Stomach (tissue), 9 donors: ENCODE data around the gene SMARCC1. TPM values are rescaled to one million over a fixed set of nuclear protein-coding genes. Genes with fewer than 3 reads are reported as not detected.

Source experiments
- DNase-seq, 2 donors: peaks; one replicate each; pipeline versions ENCODE4 v3.0.0 to v3.0.0-alpha.2; 2013 to 2019
- H3K27ac ChIP-seq, 5 donors: fragments of 200-600 bp in 4 of 5; sonication (generic) in 4 of 5; one replicate each; pipeline ENCODE4 v1.5.1; 2013 to 2019; ENCODE audit warnings: mild to moderate bottlenecking in 1 of 5, moderate library complexity in 1 of 5
- H3K27me3 ChIP-seq, 3 donors: fragments of 200-600 bp; sonication (generic); one replicate each; pipeline ENCODE4 v1.5.1; 2017 to 2019; ENCODE audit warnings: mixed run types in 1 of 3
- H3K36me3 ChIP-seq, 4 donors: fragments of 200-600 bp; sonication (generic); 1 replicate in 3 of 4; 2 replicates in 1 of 4; pipeline ENCODE4 v1.5.1; 2016 to 2019
- H3K4me1 ChIP-seq, 4 donors: fragments of 200-600 bp; sonication (generic); one replicate each; pipeline ENCODE4 v1.5.1; 2016 to 2019
- H3K4me3 ChIP-seq, 4 donors: fragments of 200-600 bp; sonication (generic) in 3 of 4; one replicate each; pipeline ENCODE4 v1.5.1; 2016 to 2019; ENCODE audit warnings: mild to moderate bottlenecking in 1 of 4
- H3K9me3 ChIP-seq, 4 donors: fragments of 200-600 bp; sonication (generic); one replicate each; pipeline ENCODE4 v1.5.1; 2016 to 2019
- EP300 ChIP-seq: sonication (generic); formaldehyde crosslinking; IDR thresholded peaks from one replicate; pipeline ENCODE4 v1.6.1; 2017; ENCODE audit warnings: antibody characterized with exemption
- POLR2A ChIP-seq, 4 donors: fragments of 450-650 bp; IDR thresholded peaks; one replicate each; pipeline ENCODE4 v1.6.1; 2016; ENCODE audit warnings: antibody characterized with exemption in 4 of 4, control low read depth in 2 of 4, mild to moderate bottlenecking in 1 of 4, moderate library complexity in 1 of 4
- POLR2AphosphoS5 ChIP-seq, 3 donors: sonication (generic); formaldehyde crosslinking; IDR thresholded peaks; one replicate each; pipeline ENCODE4 v1.6.1; 2016; ENCODE audit warnings: antibody characterized with exemption in 3 of 3
- WGBS, 5 donors: extraction: QIAGEN DNeasy Blood & Tissue Kit in 3 of 5; methylation state at CpG; one replicate each; pipeline versions ENCODE4 v1.1.5 to v1.1.7; 2013 to 2018; 5-methylcytosine and 5-hydroxymethylcytosine counted together
- intact Hi-C: fragments of 100-400 bp; cut with DNase I; formaldehyde crosslinking; loops from one replicate; pipeline ENCODE4 v1.15.1; 2023; ENCODE audit warnings: low total_unique reads
- polyA plus RNA-seq, 3 donors: library from polyadenylated mRNA; stranded (reverse); fragments of 200-250 nt; gene quantifications; one replicate each; pipeline ENCODE4 v1.2.3, GENCODE V29; 2013
- total RNA-seq, 5 donors: library from RNA; depleted of rRNA; stranded (reverse); fragments of >200 nt; gene quantifications; one replicate each; pipeline versions ENCODE4 v1.1.0 to v1.2.3, GENCODE V29; 2014 to 2016
- TF ChIP-seq, protein P1 (sequence below), 7 experiments: fragments of 450-650 bp in 4 of 7; fragments of 200-600 bp in 3 of 7; sonication (generic) in 3 of 7; IDR thresholded peaks; one replicate each; pipeline ENCODE4 v1.5.1; 2016 to 2019; ENCODE audit warnings: antibody characterized with exemption in 7 of 7, control low read depth in 2 of 7, mild to moderate bottlenecking in 1 of 7
- donor health status: healthy with polysubstance abuse.
- donor health status: Bipolar disorder and iron deficiency.
- donor health status: healthy.

SMARCC1 gene
- total and polyA plus RNA-seq, 8 donors: 8.6 to 64.3 (median 27.3) TPM

DNA sequence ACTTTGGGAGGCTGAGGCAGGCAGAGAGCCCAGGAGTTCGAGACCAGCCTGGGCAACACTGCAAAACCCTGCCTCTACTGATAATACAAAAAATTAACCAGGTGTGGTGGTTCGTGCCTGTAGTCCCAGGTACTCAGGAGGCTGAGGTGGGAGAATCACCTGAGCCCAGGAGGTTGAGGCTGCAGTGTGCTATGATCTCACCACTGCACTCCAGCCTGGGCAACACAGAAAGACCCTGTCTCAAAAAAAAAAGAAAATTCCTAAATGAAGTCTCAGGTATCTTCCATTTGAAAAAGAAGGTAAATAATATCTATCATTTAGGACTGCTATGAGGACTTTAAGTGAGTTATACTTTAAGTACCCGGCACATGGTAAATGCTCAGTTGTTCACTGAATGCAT, 2.9 kb downstream of the SMARCC1 start:
- TF ChIP-seq EP300 (no peak), POLR2A (IDR thresholded peaks at IDR 0.05) (no peak), POLR2AphosphoS5 (IDR thresholded peaks at IDR 0.05) (no peak)
- TF ChIP-seq, protein P1, sequence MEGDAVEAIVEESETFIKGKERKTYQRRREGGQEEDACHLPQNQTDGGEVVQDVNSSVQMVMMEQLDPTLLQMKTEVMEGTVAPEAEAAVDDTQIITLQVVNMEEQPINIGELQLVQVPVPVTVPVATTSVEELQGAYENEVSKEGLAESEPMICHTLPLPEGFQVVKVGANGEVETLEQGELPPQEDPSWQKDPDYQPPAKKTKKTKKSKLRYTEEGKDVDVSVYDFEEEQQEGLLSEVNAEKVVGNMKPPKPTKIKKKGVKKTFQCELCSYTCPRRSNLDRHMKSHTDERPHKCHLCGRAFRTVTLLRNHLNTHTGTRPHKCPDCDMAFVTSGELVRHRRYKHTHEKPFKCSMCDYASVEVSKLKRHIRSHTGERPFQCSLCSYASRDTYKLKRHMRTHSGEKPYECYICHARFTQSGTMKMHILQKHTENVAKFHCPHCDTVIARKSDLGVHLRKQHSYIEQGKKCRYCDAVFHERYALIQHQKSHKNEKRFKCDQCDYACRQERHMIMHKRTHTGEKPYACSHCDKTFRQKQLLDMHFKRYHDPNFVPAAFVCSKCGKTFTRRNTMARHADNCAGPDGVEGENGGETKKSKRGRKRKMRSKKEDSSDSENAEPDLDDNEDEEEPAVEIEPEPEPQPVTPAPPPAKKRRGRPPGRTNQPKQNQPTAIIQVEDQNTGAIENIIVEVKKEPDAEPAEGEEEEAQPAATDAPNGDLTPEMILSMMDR (IDR thresholded peaks at IDR 0.05): no peak
- Histone ChIP-seq H3K4me1 (peaks cover 27 to 76% (median 54%) of the 10 kb centered on the region in 4 donors), H3K27me3 (no peaks in the 10 kb centered on the region), H3K9me3 (no peaks in the 10 kb centered on the region), H3K27ac (peak overlapping the region in 1 of 5 donors; percentile 27), H3K36me3 (no peaks in the 10 kb centered on the region), H3K4me3 (no peak overlapping the region)
- 79 to 86% (median 85%) methylated on average over 3 of the region's 3 CpGs for WGBS, 5 donors
- DNase-seq: no peak
- intact Hi-C loops: no loop called here

DNA sequence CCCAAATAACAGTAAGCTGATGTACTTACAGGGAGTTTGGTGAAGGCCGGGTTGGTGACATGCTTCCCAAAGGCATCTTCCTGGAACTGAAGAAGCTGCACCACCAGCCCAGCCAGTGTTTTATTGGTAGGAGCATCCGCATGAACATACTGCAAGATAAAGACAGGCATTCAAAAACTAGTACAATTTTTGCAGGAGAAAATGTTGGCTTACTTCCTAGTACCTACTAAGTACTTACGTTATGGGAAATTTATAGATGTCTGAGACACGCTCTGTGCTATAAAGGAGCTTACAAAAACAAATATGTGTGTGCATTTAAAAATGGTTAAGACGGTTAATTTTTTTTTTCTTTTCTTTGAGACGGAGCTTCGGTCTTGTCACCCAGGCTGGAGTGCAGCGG, 8.9 kb downstream of the SMARCC1 start:
- TF ChIP-seq EP300: no peak
- no peak for TF ChIP-seq POLR2AphosphoS5 (IDR thresholded peaks at IDR 0.05)
- TF ChIP-seq POLR2A (IDR thresholded peaks at IDR 0.05): no peak
- TF ChIP-seq, protein P1 (IDR thresholded peaks at IDR 0.05): no peak
- Histone ChIP-seq H3K27me3 (no peaks in the 10 kb centered on the region), H3K4me3 (no peak overlapping the region), H3K4me1 (peaks cover 0 to 37% (median 20%) of the 10 kb centered on the region in 4 donors), H3K27ac (no peak overlapping the region), H3K36me3 (peaks cover 11 to 39% (median 37%) of the 10 kb centered on the region in 4 donors), H3K9me3 (no peaks in the 10 kb centered on the region)
- WGBS, 5 donors: 80 to 89% (median 86%) methylated on average over 8 of the region's 8 CpGs
- no peak for DNase-seq
- intact Hi-C loops: no loop called here

DNA sequence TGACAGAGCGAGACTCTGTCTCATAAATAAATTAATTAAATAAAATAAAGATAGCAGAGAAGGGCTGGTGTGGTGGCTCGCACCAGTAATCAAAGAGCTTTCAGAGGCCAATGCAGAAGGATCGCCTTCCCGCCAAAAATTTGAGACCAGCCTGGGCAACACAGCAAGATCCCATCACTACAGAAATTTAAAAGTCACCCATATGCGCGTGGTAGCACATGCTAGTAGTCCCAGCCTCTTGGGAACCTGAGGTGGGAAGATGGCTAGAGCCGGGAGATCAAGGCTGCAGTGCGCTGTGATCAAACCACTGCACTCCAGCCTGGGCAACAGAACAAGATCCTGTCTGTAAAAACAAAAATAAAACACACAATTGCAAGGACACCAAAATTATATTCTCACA, 9.6 kb downstream of the SMARCC1 start:
- H3K36me3 ChIP-seq: peaks cover 11 to 43% (median 39%) of the 10 kb centered on the region in 4 donors
- H3K27ac ChIP-seq: no peak overlapping the region
- DNase-seq: no peak
- H3K4me1 ChIP-seq: peaks cover 0 to 30% (median 16%) of the 10 kb centered on the region in 4 donors
- H3K9me3 ChIP-seq: no peaks in the 10 kb centered on the region
- WGBS, 5 donors: 96 to 100% (median 98%) methylated on average over 8 of the region's 8 CpGs
- TF ChIP-seq, protein P1 (IDR thresholded peaks at IDR 0.05): no peak
- no peak for TF ChIP-seq POLR2A (IDR thresholded peaks at IDR 0.05)
- no peak for TF ChIP-seq POLR2AphosphoS5 (IDR thresholded peaks at IDR 0.05)
- no peaks in the 10 kb centered on the region for H3K27me3 ChIP-seq
- intact Hi-C loops: no loop called here
- H3K4me3 ChIP-seq: no peak overlapping the region

DNA sequence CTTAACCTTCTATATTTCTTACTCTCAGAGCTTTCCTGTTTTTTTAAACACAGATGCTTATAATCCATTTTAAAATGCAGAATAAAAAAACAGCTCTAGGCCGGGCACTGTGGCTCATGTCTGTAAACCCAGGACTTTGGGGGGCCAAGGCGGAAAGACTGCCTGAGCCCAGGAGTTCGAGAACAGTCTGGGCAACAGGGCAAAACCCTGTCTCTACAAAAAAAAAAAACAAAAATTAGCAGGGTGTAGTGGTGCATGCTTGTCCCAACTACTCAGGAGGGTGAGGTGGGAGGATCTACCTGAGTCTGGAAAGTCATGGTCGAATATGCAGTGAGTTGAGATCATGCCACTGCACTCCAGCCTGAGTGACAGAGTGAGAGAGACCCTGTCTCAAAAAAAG, 15.5 kb downstream of the SMARCC1 start:
- 76 to 92% (median 87%) methylated on average over 4 of the region's 4 CpGs for WGBS, 5 donors
- Histone ChIP-seq H3K27me3 (no peaks in the 10 kb centered on the region), H3K4me1 (peaks cover 0 to 6% (median 0%) of the 10 kb centered on the region in 4 donors), H3K36me3 (peaks cover 0 to 47% (median 44%) of the 10 kb centered on the region in 4 donors), H3K27ac (no peak overlapping the region), H3K4me3 (no peak overlapping the region), H3K9me3 (no peaks in the 10 kb centered on the region)
- no peak for TF ChIP-seq POLR2AphosphoS5 (IDR thresholded peaks at IDR 0.05)
- TF ChIP-seq EP300: no peak
- TF ChIP-seq, protein P1 (IDR thresholded peaks at IDR 0.05): no peak
- no peak for TF ChIP-seq POLR2A (IDR thresholded peaks at IDR 0.05)
- peak in 1 of 2 donors; percentile 14 for DNase-seq
- intact Hi-C loops: no loop called here
